Right renal pelvis (tissue), 4 donors: ENCODE results near the gene TBC1D14. TPM values are rescaled to one million over a fixed set of nuclear protein-coding genes. Genes with fewer than 3 reads are reported as not detected.

Experiments used
- DNase-seq, 4 donors: peaks; one replicate each; pipeline ENCODE4 v3.0.0-alpha.2; 2013; ENCODE audit warnings: low read depth in 4 of 4, low spot score in 3 of 4, missing footprints in 1 of 4
- polyA plus RNA-seq, 4 donors: library from polyadenylated mRNA; unstranded; fragments of 120-200 nt; gene quantifications; one replicate each; pipeline ENCODE4 v1.2.1, GENCODE V29; 2013; ENCODE audit not compliant: insufficient read length in 4 of 4

Gene TBC1D14
- polyA plus RNA-seq, 4 donors, result 55.9 to 67.6 (median 62.0) TPM

- DNase-seq, result no peak
Measured at GRCh38 chr4:7034262-7035081, 124.8 kb downstream of the TBC1D14 start.

- no peak for DNase-seq
Measured at GRCh38 chr4:7037425-7037824, 127.8 kb downstream of the TBC1D14 start.

- no peak for DNase-seq
Measured at GRCh38 chr4:7040765-7041164, 131.1 kb downstream of the TBC1D14 start.

GRCh38 chr4:7041246-7041645 is 131.6 kb downstream of the TBC1D14 start:
- no peak for DNase-seq

GRCh38 chr4:7041801-7042502 is 132.3 kb downstream of the TBC1D14 start:
- no peak for DNase-seq

GRCh38 chr4:7042503-7043283 is 133.1 kb downstream of the TBC1D14 start:
- peak; percentile 88 to 96 (median 96) for DNase-seq

GRCh38 chr4:7043284-7044136 is 133.9 kb downstream of the TBC1D14 start, which contains the start of gene TADA2B:
TSS of gene TADA2B (plus strand) at chr4:7043372. CDS start at chr4:7043580, 208 bp downstream.
- DNase-seq, result no peak

- no peak for DNase-seq
Measured at GRCh38 chr4:7044137-7044930, 134.7 kb downstream of the TBC1D14 start.

GRCh38 chr4:7045553-7045952 is 135.9 kb downstream of the TBC1D14 start:
- no peak for DNase-seq

- DNase-seq, result no peak
Measured at GRCh38 chr4:7045961-7046921, 136.6 kb downstream of the TBC1D14 start.

- DNase-seq, result no peak
Measured at GRCh38 chr4:7046971-7047370, 137.3 kb downstream of the TBC1D14 start.

- DNase-seq, result no peak
Measured at GRCh38 chr4:7048642-7049041, 139.0 kb downstream of the TBC1D14 start.

GRCh38 chr4:7049295-7049694 is 139.7 kb downstream of the TBC1D14 start:
- no peak for DNase-seq

GRCh38 chr4:7049739-7050138 is 140.1 kb downstream of the TBC1D14 start:
- no peak for DNase-seq

GRCh38 chr4:7050481-7051143 is 141.0 kb downstream of the TBC1D14 start:
- DNase-seq, result no peak

- DNase-seq, result no peak
Measured at GRCh38 chr4:7051144-7051495, 141.5 kb downstream of the TBC1D14 start.

- no peak for DNase-seq
Measured at GRCh38 chr4:7051905-7052304, 142.3 kb downstream of the TBC1D14 start.

GRCh38 chr4:7052313-7052712 is 142.7 kb downstream of the TBC1D14 start:
- DNase-seq, result no peak
